Right renal pelvis (tissue), 4 donors: ENCODE data around the gene HS3ST4. TPM values are rescaled to one million over a fixed set of nuclear protein-coding genes. Genes with fewer than 3 reads are reported as not detected.

Experiments
- DNase-seq, 4 donors: peaks; one replicate each; pipeline ENCODE4 v3.0.0-alpha.2; 2013; ENCODE audit warnings: low read depth in 4 of 4, low spot score in 3 of 4, missing footprints in 1 of 4
- polyA plus RNA-seq, 4 donors: library from polyadenylated mRNA; unstranded; fragments of 120-200 nt; gene quantifications; one replicate each; pipeline ENCODE4 v1.2.1, GENCODE V29; 2013; ENCODE audit not compliant: insufficient read length in 4 of 4

The HS3ST4 gene
- polyA plus RNA-seq, 4 donors = 0.37 to 0.90 (median 0.58) TPM

- no peak for DNase-seq
Measured at GRCh38 chr16:25877103-25877502, 185.3 kb downstream of the HS3ST4 start.

DNA sequence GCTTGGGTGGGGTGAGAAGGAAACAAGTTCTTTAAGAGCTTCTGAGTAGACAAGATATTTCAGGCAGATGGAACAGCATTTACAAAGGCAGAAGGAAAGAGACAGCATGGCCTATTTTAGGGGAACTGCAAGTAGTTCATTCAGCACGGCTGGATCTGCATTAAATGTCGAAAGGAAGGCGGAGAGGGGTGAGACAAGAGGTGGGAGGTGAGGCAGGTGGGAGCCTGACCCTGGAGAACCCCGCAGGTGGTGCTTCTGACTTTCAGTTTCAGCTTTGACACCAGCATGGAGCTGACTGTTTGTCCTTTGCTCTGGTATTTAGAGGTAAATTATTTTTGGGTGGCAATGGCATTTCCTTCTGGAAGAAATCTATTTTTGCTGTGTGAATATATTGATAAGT lies 194.8 kb downstream of the HS3ST4 start:
- DNase-seq = no peak

GRCh38 chr16:25888868-25889267 lies 197.1 kb downstream of the HS3ST4 start:
- no peak for DNase-seq

GRCh38 chr16:25893332-25893731 lies 201.6 kb downstream of the HS3ST4 start:
- no peak for DNase-seq

GRCh38 chr16:25894093-25894492 lies 202.3 kb downstream of the HS3ST4 start:
- DNase-seq = no peak

- peak in 3 of 4 donors; percentile 28 to 72 (median 62) for DNase-seq
Measured at GRCh38 chr16:25895380-25895779, 203.6 kb downstream of the HS3ST4 start.

GRCh38 chr16:25896411-25896810 lies 204.7 kb downstream of the HS3ST4 start:
- DNase-seq = no peak

- no peak for DNase-seq
Measured at GRCh38 chr16:25897702-25898101, 205.9 kb downstream of the HS3ST4 start.

- DNase-seq = no peak
Measured at GRCh38 chr16:25905810-25906209, 214.1 kb downstream of the HS3ST4 start.

DNA sequence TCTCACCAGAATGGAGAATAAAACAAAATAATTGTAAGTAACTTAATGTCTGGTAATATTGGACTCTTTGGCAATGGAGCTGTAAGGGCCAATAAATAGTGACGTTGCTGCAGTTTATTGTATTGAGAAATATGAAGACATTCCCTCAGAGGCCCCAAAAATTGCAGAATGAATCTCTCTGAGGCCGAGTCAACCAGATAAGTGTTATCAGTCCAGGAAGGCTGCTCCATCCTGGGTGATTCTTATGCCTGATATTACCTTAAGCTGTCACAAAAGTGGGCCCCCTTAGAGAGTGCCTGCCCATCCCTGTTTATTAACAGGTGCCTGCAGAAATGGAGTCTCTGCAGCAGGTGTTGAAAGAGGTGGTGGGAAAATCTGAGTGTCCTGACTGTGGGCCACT lies 219.2 kb downstream of the HS3ST4 start:
- no peak for DNase-seq

- no peak for DNase-seq
Measured at GRCh38 chr16:25912321-25912720, 220.6 kb downstream of the HS3ST4 start.

DNA sequence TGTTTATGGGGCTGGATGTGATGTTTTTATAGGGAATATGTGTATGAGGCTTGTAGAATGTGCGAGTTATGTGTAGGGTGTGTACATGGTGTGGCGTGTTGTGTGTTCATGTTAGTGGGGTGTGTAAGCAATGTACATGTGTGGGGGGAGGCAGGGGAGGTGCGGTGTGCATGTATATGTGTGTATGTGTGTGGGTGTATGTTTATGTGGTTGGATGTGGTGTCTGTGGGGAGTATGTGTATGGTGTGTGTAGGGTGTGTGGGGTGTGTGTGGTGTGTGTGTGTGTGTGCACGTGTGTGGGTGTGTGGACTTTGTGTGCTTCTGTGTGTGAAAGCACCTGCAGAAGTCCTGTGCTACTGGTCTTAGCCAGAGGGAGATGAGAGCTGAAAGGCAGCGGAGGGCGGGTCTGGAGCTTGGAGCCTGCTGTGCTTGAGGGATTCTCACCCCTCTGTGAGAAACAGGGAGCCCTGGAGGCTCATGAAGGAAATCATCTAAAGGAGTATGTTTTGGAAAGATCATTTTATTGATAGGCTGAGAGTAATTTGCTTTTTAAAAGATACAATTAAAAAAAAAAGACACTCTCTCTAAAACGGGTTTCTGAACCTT lies 222.7 kb downstream of the HS3ST4 start:
- no peak for DNase-seq

DNA sequence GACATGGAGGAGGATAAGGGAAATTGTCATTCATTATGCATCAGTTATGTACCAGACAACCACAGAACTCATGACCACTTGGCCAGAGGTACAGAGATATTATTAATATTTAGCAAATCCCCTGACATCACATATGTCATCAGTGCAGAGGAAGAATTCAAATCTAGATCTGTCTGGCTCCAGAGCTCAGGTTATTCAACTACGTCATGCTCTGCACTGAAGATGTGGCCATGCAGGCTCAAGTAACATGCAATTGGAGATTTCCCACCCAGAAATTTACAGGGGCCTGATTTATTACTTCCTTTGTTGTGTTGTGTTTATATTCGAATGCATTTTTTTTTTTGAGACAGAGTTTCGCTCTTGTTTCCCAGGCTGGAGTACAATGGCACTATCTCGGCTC lies 224.3 kb downstream of the HS3ST4 start:
- DNase-seq = peak in 1 of 4 donors; percentile 22

- DNase-seq = no peak
Measured at GRCh38 chr16:25922438-25922837, 230.7 kb downstream of the HS3ST4 start.

DNA sequence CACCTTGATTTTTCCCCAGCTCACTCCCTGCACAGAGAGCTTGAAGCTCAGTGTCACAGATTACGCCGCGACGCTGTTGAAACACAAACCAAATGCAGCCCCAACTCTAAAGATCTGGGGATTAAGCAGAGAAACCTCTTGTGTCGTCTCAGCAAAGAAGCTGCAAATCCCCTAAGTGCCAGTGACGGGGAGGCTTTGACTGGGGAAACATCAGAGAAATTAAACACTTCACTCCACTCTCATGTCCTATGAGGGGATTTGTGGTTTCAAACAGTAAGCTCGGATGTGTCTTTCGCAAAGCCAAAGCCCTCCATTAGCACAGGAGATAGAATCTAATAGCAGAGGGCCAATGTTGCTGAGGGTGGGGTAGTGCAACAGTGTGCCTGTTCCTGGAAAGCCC lies 233.7 kb downstream of the HS3ST4 start:
- DNase-seq = no peak

DNA sequence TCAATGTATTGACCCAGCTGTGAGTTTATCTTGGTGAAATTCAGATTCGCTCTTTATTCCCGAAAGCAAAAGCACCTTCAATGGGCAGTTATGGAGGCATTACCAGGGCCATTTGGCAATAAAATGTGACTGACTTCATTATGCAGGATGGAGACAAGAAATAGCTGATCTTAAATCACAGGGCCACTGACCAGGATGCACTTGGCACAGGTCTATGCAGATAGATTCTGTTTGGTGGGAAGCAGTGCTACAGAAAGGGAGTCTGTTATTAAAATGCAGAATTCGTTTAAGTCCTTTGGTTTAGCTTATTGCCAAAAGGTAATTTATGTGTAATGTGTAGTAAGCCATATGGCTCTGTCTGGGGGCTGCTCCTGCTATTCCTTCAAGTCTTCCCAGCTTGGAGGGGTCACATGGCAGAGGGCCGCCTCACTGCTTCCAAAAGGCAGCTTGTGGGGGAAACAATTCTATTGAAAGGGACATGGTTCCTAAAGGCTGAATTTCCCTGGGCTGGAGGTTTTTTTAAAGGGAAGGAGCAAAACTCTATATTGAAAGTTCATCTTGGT lies 239.8 kb downstream of the HS3ST4 start:
- DNase-seq = no peak

GRCh38 chr16:25941800-25942499 lies 250.2 kb downstream of the HS3ST4 start:
- DNase-seq = no peak

DNA sequence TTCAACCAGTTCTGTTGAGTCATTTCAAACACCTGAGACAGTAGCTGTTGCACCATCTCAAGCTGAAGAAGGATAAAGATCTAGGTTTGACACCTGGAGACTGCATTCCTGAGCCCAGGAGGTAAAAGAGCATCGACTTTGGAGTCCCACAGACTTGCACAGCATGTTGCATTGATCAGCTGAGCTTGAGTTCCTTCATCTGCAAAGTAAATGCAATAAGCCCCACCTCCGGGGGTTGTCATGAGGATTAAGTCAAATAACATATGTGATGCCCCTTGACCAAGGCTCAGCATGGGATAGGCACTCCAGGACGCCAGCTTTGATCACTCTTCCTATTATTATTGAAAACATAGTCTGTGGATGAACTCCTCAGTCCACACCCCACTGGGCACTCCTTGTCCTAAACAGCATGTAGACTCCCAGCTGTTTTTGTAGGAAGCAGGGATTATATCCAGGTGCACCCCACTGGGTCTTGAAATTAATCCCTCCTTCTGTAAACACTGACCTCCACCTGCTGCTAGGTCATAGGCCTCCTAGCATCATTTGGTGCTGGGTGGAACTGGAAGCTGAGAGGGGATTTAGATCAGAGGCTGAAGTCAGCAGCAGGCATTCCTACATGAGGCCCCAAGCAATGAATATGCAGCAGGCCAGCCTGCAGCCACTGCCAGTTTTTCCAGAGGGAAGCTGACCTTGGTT lies 259.0 kb downstream of the HS3ST4 start:
- no peak for DNase-seq

DNA sequence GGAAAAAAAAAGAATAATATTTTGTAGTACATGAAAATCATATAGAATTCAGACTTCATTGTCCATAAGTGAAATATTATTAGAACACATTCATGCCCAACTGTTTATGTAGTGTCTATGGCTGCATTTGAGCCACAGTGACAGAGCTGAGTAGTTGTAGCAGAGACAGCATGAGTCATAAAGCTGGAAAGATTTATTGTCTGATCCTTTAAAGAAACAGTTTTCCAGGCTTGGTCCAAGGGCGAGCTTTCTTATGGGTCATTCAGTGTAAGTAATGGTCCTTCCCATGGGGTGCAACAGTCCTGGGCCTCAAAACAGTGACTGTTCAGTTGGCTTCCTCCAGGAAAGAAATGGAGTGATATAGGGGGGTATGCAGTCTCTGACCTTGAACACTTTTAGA lies 260.2 kb downstream of the HS3ST4 start:
- DNase-seq = no peak

- no peak for DNase-seq
Measured at GRCh38 chr16:25952983-25953382, 261.2 kb downstream of the HS3ST4 start.

DNA sequence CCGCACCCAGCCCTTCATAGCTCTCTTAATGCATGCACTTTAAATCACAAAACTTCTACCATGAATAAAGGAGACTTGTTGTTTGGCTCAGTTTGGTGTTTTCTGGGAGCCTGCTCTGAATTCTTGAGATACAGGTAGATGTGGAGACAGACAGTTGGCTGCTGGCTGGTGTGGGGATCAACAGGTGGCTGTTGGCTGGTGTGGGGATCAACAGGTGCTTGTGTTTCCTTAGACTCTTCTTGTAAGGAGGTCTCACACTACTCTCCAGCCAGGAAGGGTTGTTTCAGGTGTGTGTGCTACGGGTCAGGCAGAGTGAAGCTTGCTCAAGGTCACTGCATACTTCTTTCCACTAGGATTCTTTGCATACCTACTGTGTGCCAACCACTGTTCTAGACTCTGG lies 265.9 kb downstream of the HS3ST4 start:
- no peak for DNase-seq

- DNase-seq = peak in 1 of 4 donors; percentile 8
Measured at GRCh38 chr16:25959221-25959620, 267.5 kb downstream of the HS3ST4 start.
